GM21619 (cell line): ENCODE results near the gene RPL31.

Experiments
- ATAC-seq: cut with Tn5 transposase; IDR thresholded peaks from one replicate; pipeline ENCODE4 v1.9.1; 2021; ENCODE audit not compliant: unreplicated experiment

The RPL31 gene

GRCh38 chr2:100992262-100992661 is 9.8 kb upstream of the RPL31 start:
- no peak for ATAC-seq

- ATAC-seq: no peak
Measured at GRCh38 chr2:100993294-100993693, 8.8 kb upstream of the RPL31 start.

- ATAC-seq: no peak
Measured at GRCh38 chr2:100995309-100996075, 6.6 kb upstream of the RPL31 start.

GRCh38 chr2:100997509-100998234 is 4.4 kb upstream of the RPL31 start:
- ATAC-seq: no peak

GRCh38 chr2:100998235-100998573 is 3.9 kb upstream of the RPL31 start:
- ATAC-seq: no peak

GRCh38 chr2:100999995-101000394 is 2.1 kb upstream of the RPL31 start:
- no peak for ATAC-seq

GRCh38 chr2:101002562-101003277 is 631 bp downstream of the RPL31 start:
- ATAC-seq: no peak

- ATAC-seq: no peak
Measured at GRCh38 chr2:101003278-101003775, 1.2 kb downstream of the RPL31 start.

GRCh38 chr2:101004620-101005325 is 2.7 kb downstream of the RPL31 start:
- no peak for ATAC-seq

GRCh38 chr2:101006065-101006715 is 4.1 kb downstream of the RPL31 start:
- ATAC-seq: no peak

GRCh38 chr2:101007415-101008345 is 5.6 kb downstream of the RPL31 start:
- ATAC-seq: no peak

- no peak for ATAC-seq
Measured at GRCh38 chr2:101011152-101011551, 9.1 kb downstream of the RPL31 start.

- ATAC-seq: peak; percentile 91
Measured at GRCh38 chr2:101012054-101012705, 10.1 kb downstream of the RPL31 start.

GRCh38 chr2:101012706-101013181 is 10.7 kb downstream of the RPL31 start:
- ATAC-seq: no peak

- ATAC-seq: no peak
Measured at GRCh38 chr2:101014264-101014857, 12.3 kb downstream of the RPL31 start.

GRCh38 chr2:101017371-101017770 is 15.3 kb downstream of the RPL31 start:
- no peak for ATAC-seq

- ATAC-seq: no peak
Measured at GRCh38 chr2:101018934-101019333, 16.8 kb downstream of the RPL31 start.

- no peak for ATAC-seq
Measured at GRCh38 chr2:101022221-101022620, 20.1 kb downstream of the RPL31 start.
